ENCODE results near the gene OR14J1.
"Not testable (repeated sequence)": the region's sequence is repeated elsewhere in the genome, so short reads cannot be mapped to it uniquely, and the experiment has no call there.

Gene OR14J1, protein sequence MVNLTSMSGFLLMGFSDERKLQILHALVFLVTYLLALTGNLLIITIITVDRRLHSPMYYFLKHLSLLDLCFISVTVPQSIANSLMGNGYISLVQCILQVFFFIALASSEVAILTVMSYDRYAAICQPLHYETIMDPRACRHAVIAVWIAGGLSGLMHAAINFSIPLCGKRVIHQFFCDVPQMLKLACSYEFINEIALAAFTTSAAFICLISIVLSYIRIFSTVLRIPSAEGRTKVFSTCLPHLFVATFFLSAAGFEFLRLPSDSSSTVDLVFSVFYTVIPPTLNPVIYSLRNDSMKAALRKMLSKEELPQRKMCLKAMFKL

DNA sequence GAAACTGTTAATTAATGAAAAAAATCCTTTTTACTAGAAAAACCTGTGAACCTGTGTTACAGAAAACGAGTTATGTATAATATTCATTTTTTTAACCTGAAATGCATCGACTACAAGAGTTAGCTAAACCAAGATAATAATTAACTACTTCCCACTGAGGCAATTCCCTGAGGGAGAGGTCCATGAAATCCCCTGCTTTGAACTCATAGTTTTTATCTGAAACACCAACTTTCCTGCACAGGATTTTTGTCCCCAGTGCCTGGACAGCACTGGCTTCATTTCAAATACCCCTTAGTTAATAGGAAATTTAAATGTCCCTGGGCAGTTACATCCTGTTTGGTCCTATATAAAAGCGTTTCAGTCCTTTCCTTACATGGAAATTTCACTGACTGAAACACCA lies at the start of gene OR14J1:
TSS of gene OR14J1 (plus strand) at position 386 of the 400 bp plus-strand sequence. CDS start 4,989 bp downstream, outside the sequence.
- no peak for DNase-seq

- DNase-seq, result no peak
Observed at GRCh38 chr6:29251736-29252135, 49.8 kb upstream of the OR14J1 start.

DNA sequence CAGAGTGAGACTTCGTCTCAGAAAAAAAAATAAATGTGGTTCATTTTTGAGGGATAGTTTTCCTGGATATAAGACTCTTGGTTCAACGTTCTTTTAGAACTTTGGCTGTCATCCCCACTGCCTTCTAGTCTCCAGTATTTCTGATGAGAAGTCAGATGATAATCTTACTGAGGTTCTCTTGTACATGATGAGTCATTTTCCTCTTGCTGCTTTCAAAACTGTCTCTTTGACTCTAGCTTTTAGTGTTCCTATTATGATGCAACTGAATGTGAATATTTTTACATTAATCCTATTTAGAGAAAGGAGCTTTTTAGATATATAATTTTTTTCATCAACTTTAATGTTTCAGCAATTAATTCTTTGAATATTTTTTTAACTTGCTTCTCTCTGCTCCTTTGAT lies 46.0 kb upstream of the OR14J1 start:
- no peak for DNase-seq

GRCh38 chr6:29259721-29260120 lies 41.8 kb upstream of the OR14J1 start:
- no peak for DNase-seq

GRCh38 chr6:29263001-29263400 lies 38.5 kb upstream of the OR14J1 start:
- DNase-seq, result no peak

DNA sequence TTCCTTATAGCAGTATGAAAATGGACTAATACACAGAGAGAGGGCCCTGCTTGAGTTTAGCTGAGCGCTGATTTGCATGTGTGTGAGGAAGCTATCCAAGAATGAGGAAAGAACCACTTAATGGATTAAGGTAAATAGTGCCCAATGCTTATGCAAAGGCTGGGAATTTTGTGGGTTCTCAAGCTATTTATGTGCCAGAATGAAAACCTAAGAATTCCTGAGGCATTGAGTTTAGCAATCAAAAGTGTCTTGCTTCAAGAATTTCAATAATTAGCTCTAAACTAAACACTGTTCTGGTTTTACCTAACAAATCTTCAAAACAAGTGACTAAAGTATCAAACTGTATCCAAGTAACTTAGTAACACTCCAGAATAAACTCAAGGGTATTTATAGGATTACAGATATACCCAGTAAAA lies 7.0 kb upstream of the OR14J1 start:
- DNase-seq, result no peak

DNA sequence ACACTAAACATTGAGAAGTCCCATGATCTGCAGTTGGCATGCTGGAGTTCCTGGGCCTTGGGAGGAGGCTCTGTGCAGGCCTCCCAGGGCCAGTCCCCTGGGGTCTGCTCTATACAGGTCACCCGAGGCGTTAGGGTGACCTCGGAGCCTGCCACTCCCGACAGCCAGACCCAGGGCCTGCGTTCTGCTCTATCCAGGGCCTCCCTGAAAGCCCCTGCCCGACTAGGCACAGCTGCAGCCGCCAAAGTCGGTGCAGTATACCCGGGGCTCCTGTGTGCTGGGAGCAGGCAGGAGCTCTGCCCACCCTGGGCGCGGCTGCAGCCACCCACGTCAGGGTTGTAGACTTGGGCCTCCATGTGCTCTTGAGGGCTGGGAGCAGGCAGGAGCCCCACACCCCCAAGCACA lies 6.3 kb upstream of the OR14J1 start:
- DNase-seq, result no peak

- DNase-seq, result no peak
Observed at GRCh38 chr6:29295623-29296022, 5.9 kb upstream of the OR14J1 start.

DNA sequence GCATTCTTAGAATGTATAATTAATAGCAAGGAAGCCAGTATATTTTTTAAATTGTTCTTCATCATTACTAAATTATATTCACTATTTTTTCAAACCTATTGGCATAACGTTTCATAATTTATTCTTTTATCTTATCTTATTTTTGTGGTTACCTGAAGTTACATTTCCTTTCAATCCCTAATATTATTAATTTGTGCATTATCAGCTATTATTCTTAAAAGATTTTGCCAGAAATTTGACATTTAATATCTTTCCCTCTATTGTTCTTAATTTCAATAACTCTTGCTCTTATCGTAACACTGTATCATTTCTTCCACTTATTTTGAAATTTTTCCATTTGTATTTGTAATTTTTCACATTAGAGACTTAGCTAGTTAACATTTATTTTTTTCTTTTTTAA lies 18.4 kb downstream of the OR14J1 start:
- DNase-seq, result no peak

DNA sequence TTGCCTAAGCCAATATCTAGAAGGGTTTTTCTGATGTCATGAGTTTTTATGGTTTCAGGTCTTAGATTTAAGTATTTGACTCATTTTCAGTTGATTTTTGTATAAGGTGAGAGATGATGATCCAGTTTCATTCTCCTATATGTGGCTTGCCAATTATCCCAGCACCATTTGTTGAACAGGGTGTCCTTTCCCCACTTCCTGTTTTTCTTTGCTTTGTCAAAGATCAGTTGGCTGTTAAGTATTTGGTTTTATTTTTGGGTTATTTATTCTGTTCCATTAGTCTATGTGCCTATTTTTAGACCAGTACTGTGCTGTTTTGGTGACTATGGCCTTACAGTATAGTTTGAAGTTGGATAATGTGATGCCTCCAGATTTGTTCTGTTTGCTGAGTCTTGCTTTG lies 21.8 kb downstream of the OR14J1 start:
- not testable (repeated sequence) for DNase-seq

DNA sequence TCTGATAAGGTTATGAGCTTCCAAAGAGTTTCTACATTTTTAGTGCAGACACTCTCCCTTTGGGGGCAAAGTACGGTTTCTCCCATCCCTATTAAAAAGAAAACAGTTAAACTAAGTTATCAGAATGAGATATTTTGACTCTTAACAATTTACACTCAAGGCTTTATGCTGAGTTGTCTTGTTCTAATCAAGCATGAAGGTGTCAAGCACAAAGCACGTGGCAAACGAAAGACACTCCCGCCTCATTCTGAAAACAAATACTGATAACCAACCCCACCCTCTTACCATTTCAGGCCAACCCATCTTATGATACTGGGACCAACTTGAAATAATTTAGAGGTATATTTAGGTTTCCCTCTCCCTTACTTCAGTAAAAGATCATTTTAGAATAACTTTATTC lies 24.3 kb downstream of the OR14J1 start:
- DNase-seq, result no peak

DNA sequence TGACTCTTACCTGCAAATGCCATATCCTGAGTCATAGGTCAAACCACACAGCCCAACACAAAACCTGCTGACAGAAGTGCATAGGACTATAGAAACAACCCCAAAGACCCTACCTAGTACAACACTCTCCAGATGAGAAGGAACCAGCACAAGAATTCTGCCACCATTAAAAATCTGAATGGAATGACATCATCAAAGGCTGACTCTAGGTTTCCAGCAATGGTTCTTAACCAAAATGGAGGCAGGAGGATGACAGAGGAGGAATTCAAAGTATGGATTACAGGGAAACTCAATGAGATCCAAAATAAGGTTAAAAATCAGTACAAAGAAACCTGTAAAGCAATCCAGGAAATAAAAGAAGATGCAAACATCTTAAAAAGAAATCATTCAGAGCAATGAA lies 31.2 kb downstream of the OR14J1 start:
- DNase-seq, result no peak

- no peak for DNase-seq
Observed at GRCh38 chr6:29336269-29336668, 34.8 kb downstream of the OR14J1 start.

DNA sequence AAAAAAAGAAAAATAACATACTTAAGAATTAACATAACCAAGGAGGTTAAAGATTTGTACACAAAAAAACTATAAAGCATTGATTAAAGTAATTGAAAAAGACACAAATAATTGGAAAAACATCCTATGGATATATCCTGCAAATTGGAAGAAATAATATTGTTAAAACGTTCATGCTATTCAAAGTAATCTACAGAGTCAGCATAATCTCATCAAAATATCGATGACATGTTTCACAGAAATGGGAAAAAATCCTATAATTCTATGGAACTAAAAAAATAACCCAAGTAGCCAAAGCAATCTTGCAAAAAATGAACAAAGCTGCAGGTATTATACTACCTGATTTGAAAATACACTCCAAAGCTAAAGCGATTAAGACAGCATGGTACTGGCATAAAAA lies 43.9 kb downstream of the OR14J1 start:
- DNase-seq, result no peak

DNA sequence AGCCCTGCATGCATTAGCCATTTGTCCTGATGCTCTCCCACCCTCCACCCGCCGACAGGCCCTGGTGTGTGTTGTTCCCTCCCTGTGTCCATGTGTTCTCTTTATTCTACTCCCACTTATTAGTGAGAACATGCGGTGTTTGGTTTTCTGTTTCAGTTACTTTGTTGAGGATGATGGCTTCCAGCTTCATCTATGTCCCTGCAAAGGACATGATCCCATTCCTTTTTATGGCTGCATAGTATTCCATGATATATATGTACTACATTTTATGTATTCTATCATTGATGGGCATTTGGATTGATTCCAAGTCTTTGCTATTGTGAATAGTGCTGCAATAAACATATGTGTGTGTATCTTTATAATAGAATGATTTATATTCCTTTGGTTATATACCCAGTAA lies 47.8 kb downstream of the OR14J1 start:
- not testable (repeated sequence) for DNase-seq

- DNase-seq, result no peak
Observed at GRCh38 chr6:29354980-29355379, 53.5 kb downstream of the OR14J1 start.

DNA sequence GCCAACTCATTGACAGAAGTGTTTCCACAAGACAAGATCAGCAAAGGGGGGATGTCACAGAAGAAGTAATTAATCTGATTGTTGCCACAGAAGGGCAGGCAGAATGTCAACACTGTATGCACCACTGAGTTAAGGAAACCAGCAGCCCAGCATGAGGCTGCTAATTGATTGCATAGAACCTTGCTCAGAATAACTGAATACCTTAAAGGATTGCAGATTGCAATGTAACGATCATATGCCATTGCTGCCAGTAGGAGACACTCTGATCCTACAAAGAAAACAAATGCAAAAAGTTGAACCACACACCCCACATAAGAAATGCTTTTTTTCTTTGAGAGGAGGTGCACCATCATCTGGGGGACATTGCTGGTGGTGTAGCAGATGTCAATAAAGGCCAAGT lies 54.1 kb downstream of the OR14J1 start:
- no peak for DNase-seq

Data from CD4-positive, alpha-beta T cell treated with Interleukin-12 subunit alpha and Interleukin-12 subunit beta, for 1 hour (primary cell).